ENCODE measurements around the gene ARHGAP26. TPM values are rescaled to one million over a fixed set of nuclear protein-coding genes. Genes with fewer than 3 reads are reported as not detected.
A peak's percentile ranks its signal among the peaks of the same experiment; 100 is the strongest.

Gene ARHGAP26
- total and polyA plus RNA-seq, 4 experiments from 2014 or later = 2.0 to 22.7 (median 17.3) TPM

DNA sequence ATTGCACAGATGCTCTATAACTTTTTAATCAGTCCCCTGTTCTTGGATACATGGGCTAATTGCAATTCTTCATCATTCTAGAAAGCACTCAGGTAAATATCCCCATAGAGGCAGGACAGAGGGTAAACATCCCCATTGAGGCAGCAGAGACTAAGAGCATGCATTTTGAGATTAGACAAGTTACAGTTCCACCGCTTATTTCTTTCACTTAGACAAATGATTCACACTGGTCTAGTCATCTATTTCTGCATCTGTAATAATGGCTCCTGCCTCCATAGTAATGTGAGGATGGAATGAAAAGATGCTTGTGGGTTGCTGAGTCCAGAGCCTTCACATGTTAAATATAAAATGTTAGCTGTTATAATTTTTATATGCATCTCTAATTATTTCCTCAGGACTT, 276.9 kb downstream of the ARHGAP26 start:
- intact Hi-C loops (cut with micrococcal nuclease) = no loop called here
- Histone ChIP-seq H3K27me3 (ENCODE audit: insufficient read depth, low read length) (no peaks in the 10 kb centered on the region), H3K4me1 (ENCODE audit: insufficient read depth, low read length) (no peaks in the 10 kb centered on the region), H3K27ac (ENCODE audit: low read depth, low read length) (no peak overlapping the region), H3K36me3 (ENCODE audit: insufficient read depth, low read length) (no peaks in the 10 kb centered on the region), H3K4me3 (ENCODE audit: low read length in 2 of 2) (no peak overlapping the region), H3K9me3 (ENCODE audit: control insufficient read depth in 1 of 2, low read length in 2 of 2) (no peaks in the 10 kb centered on the region)
- no peak overlapping the region for H3K4me3 Mint-ChIP-seq
- no peaks in the 10 kb centered on the region for H3K27me3 Mint-ChIP-seq
- H3K36me3 Mint-ChIP-seq = peaks cover 11 to 44% of the 10 kb centered on the region in 2 donors
- ChIA-PET POLR2A (ENCODE audit: partially characterized antibody) (no interaction called here), CTCF (ENCODE audit: partially characterized antibody) (no interaction called here)
- H3K4me1 Mint-ChIP-seq = peaks cover 0 to 9% (median under 1%) of the 10 kb centered on the region in 4 donors
- no peaks in the 10 kb centered on the region for H3K9me3 Mint-ChIP-seq
- DNase-seq = no peak
- H3K27ac Mint-ChIP-seq = no peak overlapping the region

DNA sequence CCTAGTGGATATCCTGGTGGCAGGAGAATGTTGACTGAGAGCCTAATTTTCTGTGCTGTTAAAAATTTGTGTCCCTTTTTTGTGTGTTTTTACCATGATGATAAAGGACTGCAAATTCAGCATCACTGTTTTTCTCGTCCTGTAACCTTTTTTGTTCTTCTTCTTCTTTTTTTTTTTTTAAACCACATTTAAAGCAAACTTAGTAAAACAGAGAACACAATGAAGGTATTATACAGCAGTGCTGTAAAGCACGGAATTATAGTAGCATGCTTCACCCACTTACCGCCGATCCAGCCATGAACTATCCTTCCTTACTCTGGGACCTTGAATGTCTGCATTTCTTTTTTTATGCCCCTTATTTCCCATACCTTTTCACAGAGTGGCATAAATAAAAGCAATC, 280.0 kb downstream of the ARHGAP26 start:
- DNase-seq = no peak
- Histone ChIP-seq H3K27ac (ENCODE audit: low read depth, low read length) (no peak overlapping the region), H3K36me3 (ENCODE audit: insufficient read depth, low read length) (no peaks in the 10 kb centered on the region), H3K4me1 (ENCODE audit: insufficient read depth, low read length) (peaks cover 12% of the 10 kb centered on the region), H3K27me3 (ENCODE audit: insufficient read depth, low read length) (no peaks in the 10 kb centered on the region), H3K4me3 (ENCODE audit: low read length in 2 of 2) (no peak overlapping the region), H3K9me3 (ENCODE audit: control insufficient read depth in 1 of 2, low read length in 2 of 2) (no peaks in the 10 kb centered on the region)
- Mint-ChIP-seq H3K27ac (peak overlapping the region in 1 of 7 donors; percentile 17), H3K4me3 (no peak overlapping the region), H3K9me3 (peaks cover 0 to 2% (median 0%) of the 10 kb centered on the region in 8 donors), H3K27me3 (no peaks in the 10 kb centered on the region), H3K36me3 (peaks cover 11 to 23% of the 10 kb centered on the region in 2 donors), H3K4me1 (peaks cover 13 to 26% (median 25%) of the 10 kb centered on the region in 4 donors)
- POLR2A ChIA-PET (ENCODE audit: partially characterized antibody) = no interaction called here
- intact Hi-C loops (cut with micrococcal nuclease) = no loop called here
- CTCF ChIA-PET (ENCODE audit: partially characterized antibody) = no interaction called here

DNA sequence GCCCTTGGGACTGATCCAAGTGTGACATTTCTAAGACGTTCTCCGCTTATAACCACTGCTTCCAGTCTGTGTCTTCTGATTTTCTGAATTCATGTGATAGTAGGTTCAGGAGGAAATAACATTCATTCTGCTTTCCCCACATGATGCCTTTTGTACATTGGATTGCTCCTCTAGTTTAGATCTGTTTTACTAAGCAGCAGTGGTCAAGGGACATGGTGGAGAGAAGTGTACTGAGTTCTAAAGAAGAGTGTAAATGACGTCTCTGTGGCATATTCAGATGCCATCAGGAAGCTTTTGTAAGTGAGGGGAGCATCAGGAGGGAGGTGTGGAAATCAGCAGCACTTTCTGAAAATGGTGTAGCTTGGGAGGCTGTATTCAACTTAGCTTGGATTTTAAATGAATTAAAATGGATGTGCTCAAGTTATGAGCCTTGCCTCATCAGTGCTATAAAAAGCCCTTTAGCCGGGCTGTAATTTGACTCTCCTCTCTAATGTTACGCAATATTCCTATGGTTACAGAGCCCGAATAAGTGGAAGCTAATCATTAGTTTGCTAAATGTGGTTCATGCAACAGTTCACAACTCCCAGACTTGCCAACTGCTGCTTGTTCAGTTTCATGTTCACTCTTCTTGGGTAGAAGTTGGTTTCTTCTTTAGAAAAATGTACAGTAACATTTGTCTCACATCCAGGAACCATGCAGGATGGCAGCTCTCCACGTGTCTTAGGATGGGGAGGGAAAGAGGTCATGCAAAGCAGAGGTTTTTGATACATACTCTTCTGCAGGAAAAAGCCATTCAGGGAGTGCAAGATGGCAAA, 281.3 kb downstream of the ARHGAP26 start:
- peak overlapping the region in 1 of 7 donors; percentile 39 for H3K27ac Mint-ChIP-seq
- intact Hi-C loops (cut with micrococcal nuclease) = no loop called here

DNA sequence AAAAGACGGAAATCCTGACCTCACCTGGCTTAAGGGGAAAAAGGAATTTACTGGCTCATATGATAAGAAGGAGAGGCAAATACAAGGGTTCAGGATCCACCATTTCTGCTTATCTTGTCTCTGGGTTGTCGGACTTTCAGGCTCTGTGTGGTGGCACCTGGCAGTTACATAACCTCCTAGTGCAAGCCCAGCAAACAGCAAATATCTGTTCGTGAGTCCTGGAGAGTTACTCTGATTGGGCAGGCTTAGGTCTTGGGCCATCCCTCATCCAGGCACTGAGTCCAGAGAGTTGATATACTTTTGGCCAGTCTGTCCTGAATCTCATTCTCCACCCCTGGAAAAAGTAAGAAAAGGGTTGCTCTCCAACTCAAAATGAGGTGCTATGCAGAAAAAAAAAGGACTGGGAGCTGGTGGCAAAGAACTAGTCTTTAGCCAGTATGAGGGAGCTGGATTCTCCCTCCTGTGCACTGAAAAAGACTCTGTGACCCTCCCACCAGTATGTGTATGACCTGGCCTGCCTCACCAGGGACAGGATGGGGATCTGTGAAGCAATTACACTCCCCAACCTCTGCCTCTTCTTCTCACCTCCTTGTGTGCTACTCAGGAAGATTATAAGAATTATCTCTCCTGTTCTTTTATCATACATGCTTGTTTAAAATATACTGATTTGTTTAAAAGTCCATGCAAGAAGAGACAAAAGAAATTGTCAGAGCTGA, 282.9 kb downstream of the ARHGAP26 start:
- Mint-ChIP-seq H3K4me3 (no peak overlapping the region), H3K27ac (peak overlapping the region in 3 of 7 donors; percentile 10 to 66 (median 42)), H3K4me1 (peaks cover 24 to 42% (median 37%) of the 10 kb centered on the region in 4 donors), H3K9me3 (peaks cover 0 to 2% (median 0%) of the 10 kb centered on the region in 8 donors), H3K27me3 (no peaks in the 10 kb centered on the region), H3K36me3 (peaks cover 31 to 45% of the 10 kb centered on the region in 2 donors)
- Histone ChIP-seq H3K36me3 (ENCODE audit: insufficient read depth, low read length) (no peaks in the 10 kb centered on the region), H3K9me3 (ENCODE audit: control insufficient read depth in 1 of 2, low read length in 2 of 2) (no peaks in the 10 kb centered on the region), H3K4me3 (ENCODE audit: low read length in 2 of 2) (no peak overlapping the region), H3K27me3 (ENCODE audit: insufficient read depth, low read length) (no peaks in the 10 kb centered on the region), H3K4me1 (ENCODE audit: insufficient read depth, low read length) (peaks cover 24% of the 10 kb centered on the region), H3K27ac (ENCODE audit: low read depth, low read length) (no peak overlapping the region)
- POLR2A ChIA-PET (ENCODE audit: partially characterized antibody) = interaction anchor here (0.7 kb wide), 1 partner anchor 150 kb away, joined by 3 read pairs; no protein-coding TSS in a partner anchor
- no peak for DNase-seq
- CTCF ChIA-PET (ENCODE audit: partially characterized antibody) = no interaction called here
- intact Hi-C loops (cut with micrococcal nuclease) = no loop called here

More for the DNA sequence above, 281.3 kb downstream of the ARHGAP26 start:
- Histone ChIP-seq H3K27ac (ENCODE audit: low read depth, low read length) (no peak overlapping the region), H3K9me3 (ENCODE audit: control insufficient read depth in 1 of 2, low read length in 2 of 2) (no peaks in the 10 kb centered on the region), H3K4me3 (ENCODE audit: low read length in 2 of 2) (no peak overlapping the region), H3K4me1 (ENCODE audit: insufficient read depth, low read length) (peaks cover 23% of the 10 kb centered on the region), H3K36me3 (ENCODE audit: insufficient read depth, low read length) (no peaks in the 10 kb centered on the region), H3K27me3 (ENCODE audit: insufficient read depth, low read length) (no peaks in the 10 kb centered on the region)
- Mint-ChIP-seq H3K9me3 (peaks cover 0 to 2% (median 0%) of the 10 kb centered on the region in 8 donors), H3K36me3 (peaks cover 19 to 36% of the 10 kb centered on the region in 2 donors), H3K27me3 (no peaks in the 10 kb centered on the region), H3K4me1 (peaks cover 23 to 38% (median 35%) of the 10 kb centered on the region in 4 donors), H3K4me3 (no peak overlapping the region)
- POLR2A ChIA-PET (ENCODE audit: partially characterized antibody) = no interaction called here
- CTCF ChIA-PET (ENCODE audit: partially characterized antibody) = interaction anchor here (1.2 kb wide), 1 partner anchor 14 kb away, joined by 3 read pairs; no protein-coding TSS in a partner anchor
- no peak for DNase-seq

DNA sequence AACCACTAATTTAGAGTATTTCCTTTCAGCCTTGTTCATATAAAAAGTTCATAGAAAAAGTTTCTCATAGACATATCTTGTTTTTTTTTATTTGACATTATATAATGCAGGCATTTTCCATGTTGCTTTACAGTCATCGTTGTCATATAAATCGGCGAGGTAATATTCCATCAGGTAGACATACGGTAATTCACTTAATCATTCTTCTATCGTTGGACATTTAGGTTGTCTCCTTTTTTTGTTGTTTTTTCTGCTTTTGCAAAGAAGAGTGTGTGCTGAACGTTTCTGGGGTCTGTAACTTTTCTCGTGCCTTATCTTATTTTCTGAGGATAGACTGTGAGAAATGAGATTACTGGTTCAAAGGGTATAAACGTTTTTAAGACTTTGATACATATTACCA, 283.6 kb downstream of the ARHGAP26 start:
- no peak overlapping the region for H3K4me3 ChIP-seq (ENCODE audit: low read length in 2 of 2)
- DNase-seq = no peak
- Mint-ChIP-seq H3K9me3 (peaks cover 0 to 2% (median 0%) of the 10 kb centered on the region in 8 donors), H3K4me3 (peak overlapping the region in 1 of 8 donors; percentile 11), H3K27me3 (no peaks in the 10 kb centered on the region), H3K36me3 (peaks cover 38 to 51% of the 10 kb centered on the region in 2 donors), H3K27ac (peak overlapping the region in 3 of 7 donors; percentile 0 to 34 (median 10)), H3K4me1 (peaks cover 24 to 42% (median 37%) of the 10 kb centered on the region in 4 donors)
- H3K4me1 ChIP-seq (ENCODE audit: insufficient read depth, low read length) = peaks cover 24% of the 10 kb centered on the region
- CTCF ChIA-PET (ENCODE audit: partially characterized antibody) = no interaction called here
- no peaks in the 10 kb centered on the region for H3K36me3 ChIP-seq (ENCODE audit: insufficient read depth, low read length)
- intact Hi-C loops (cut with micrococcal nuclease) = no loop called here
- no peaks in the 10 kb centered on the region for H3K9me3 ChIP-seq (ENCODE audit: control insufficient read depth in 1 of 2, low read length in 2 of 2)
- POLR2A ChIA-PET (ENCODE audit: partially characterized antibody) = no interaction called here
- H3K27me3 ChIP-seq (ENCODE audit: insufficient read depth, low read length) = no peaks in the 10 kb centered on the region
- no peak overlapping the region for H3K27ac ChIP-seq (ENCODE audit: low read depth, low read length)

DNA sequence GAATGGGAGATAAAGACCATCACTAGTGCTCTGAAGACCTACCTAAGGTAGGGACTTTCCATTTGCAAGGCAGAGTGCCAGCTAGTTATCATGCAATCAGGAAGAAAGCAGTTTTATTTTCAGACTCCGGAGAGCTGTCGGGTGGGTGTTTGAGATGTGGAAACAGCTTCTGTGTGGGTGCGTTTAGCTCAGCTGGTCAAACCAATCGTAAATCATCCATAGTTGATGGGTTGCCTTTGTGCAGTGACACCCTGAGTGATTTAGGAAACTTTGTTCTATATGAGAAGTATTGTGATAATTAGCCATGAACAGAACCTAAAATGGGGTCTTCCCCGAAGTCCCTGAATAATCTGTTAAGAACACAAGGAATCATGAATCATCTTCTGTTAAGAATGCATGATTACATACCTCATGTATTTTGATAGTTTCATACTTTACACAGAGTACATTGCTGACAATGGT, 284.3 kb downstream of the ARHGAP26 start:
- H3K27me3 ChIP-seq (ENCODE audit: insufficient read depth, low read length) = no peaks in the 10 kb centered on the region
- ChIA-PET POLR2A (ENCODE audit: partially characterized antibody) (no interaction called here), CTCF (ENCODE audit: partially characterized antibody) (no interaction called here)
- peak in 2 of 5 donors; percentile 20 to 39 for DNase-seq
- H3K36me3 Mint-ChIP-seq = peaks cover 40 to 59% of the 10 kb centered on the region in 2 donors
- peaks cover 22 to 42% (median 36%) of the 10 kb centered on the region in 4 donors for H3K4me1 Mint-ChIP-seq
- no peaks in the 10 kb centered on the region for H3K9me3 ChIP-seq (ENCODE audit: control insufficient read depth in 1 of 2, low read length in 2 of 2)
- intact Hi-C loops (cut with micrococcal nuclease) = no loop called here
- H3K4me1 ChIP-seq (ENCODE audit: insufficient read depth, low read length) = peaks cover 24% of the 10 kb centered on the region
- no peak overlapping the region for H3K4me3 ChIP-seq (ENCODE audit: low read length in 2 of 2)
- H3K27ac ChIP-seq (ENCODE audit: low read depth, low read length) = no peak overlapping the region
- H3K9me3 Mint-ChIP-seq = peaks cover 0 to 2% (median 0%) of the 10 kb centered on the region in 8 donors
- H3K27ac Mint-ChIP-seq = peak overlapping the region in 6 of 7 donors; percentile 34 to 64 (median 50)
- no peaks in the 10 kb centered on the region for H3K36me3 ChIP-seq (ENCODE audit: insufficient read depth, low read length)
- H3K27me3 Mint-ChIP-seq = no peaks in the 10 kb centered on the region
- peak overlapping the region; percentile 22 to 71 (median 45) for H3K4me3 Mint-ChIP-seq
